Stimulated activated CD4-positive, alpha-beta T cell treated with anti-CD3 and anti-CD28 coated beads, Interleukin-2, amount 100 ng/mL, for 4 hours (primary cell): ENCODE measurements around the gene ADAMTSL3.

Experiments
- DNase-seq: peaks from one replicate; pipeline ENCODE4 v3.0.0-alpha.2; 2020; ENCODE audit warnings: low read depth

ADAMTSL3 gene

DNA sequence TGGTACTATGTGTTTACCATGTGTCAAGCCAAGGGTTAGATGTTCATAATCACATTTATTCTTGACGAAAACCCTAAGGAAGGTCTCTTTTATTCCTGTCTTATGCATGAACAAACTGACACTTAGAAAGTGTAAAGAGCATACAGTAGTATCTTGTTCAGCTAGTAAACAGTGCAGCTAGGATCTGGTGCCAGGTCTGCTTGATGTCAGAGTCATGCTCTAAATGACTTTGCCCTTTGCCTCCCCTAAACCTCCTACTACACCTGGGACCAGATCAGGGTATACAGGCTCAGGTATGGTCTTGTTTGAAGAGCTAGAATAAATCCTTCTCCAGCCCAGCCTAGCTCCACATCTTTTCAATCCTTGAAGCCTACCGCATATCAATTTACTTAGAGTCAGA is 232.4 kb downstream of the ADAMTSL3 start:
- no peak for DNase-seq

GRCh38 chr15:83887404-83887803 is 233.5 kb downstream of the ADAMTSL3 start:
- no peak for DNase-seq

DNA sequence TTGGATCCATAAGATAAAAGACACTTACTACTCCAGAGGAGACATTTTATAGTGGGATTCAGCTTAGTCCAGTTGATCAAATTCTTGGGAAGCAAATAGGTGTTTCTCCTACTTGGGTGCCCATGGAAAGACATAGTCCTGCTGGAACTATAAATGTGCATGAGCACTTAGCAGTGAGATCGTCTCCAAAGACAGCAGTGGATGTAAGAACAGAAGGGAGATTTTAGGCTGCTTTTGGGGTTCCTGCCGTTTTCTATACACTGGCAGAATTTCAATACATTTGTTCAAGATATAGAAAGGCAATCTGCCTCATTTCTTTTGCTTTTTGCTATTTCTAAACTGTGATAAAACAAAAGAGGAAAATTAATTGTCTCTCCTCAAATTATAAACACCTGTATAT is 234.0 kb downstream of the ADAMTSL3 start:
- no peak for DNase-seq

DNA sequence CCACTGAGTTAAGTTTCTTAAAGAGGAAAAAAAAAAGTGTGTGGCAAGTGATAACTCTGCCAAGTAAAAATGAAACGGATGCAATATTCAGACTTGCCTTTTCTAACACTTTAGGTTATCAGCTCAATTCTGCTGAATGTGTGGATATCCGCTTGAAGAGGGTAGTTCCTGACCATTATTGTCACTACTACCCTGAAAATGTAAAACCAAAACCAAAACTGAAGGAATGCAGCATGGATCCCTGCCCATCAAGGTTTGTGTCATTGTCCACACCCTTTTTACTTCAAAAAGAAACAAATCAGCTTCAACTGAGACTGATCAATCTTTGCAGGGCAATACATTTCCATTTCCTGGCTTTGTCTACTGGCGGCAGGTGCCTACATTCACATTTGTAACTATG is 236.1 kb downstream of the ADAMTSL3 start:
- DNase-seq: no peak

DNA sequence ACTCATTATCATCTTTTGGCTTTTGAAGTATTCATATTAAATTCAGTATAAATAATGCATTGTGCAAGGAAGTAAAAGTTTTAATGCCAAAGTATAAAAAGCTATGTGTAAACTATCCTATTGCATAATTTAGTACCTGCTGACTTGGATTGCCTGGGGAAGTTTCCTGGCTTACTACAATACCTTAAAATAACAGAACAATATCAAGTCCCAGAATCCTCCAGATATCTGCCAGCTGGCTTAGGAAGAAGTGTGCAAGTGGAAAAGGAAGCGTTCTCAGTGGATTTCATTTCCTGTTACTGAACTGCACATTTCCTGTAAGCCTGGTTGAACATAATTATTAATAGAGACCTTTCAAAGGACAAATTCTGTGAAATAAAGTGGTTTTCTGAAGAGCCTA is 236.7 kb downstream of the ADAMTSL3 start:
- DNase-seq: no peak

DNA sequence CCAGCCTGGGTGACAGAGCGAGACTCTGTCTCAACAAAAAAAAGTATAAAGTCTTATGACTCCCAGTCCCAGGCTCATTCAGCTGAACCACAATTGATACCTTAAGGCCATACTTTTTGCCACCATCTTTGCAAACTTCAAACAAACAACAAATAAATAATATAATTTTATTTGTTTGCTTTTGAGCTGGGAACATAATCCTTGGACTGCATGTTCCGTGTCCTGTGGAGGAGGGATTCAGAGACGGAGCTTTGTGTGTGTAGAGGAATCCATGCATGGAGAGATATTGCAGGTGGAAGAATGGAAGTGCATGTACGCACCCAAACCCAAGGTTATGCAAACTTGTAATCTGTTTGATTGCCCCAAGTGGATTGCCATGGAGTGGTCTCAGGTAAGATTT is 238.6 kb downstream of the ADAMTSL3 start:
- DNase-seq: no peak

- no peak for DNase-seq
These were observed 239.4 kb downstream of the ADAMTSL3 start for GRCh38 chr15:83893308-83893707.

GRCh38 chr15:83897037-83897436 is 243.1 kb downstream of the ADAMTSL3 start:
- DNase-seq: no peak

DNA sequence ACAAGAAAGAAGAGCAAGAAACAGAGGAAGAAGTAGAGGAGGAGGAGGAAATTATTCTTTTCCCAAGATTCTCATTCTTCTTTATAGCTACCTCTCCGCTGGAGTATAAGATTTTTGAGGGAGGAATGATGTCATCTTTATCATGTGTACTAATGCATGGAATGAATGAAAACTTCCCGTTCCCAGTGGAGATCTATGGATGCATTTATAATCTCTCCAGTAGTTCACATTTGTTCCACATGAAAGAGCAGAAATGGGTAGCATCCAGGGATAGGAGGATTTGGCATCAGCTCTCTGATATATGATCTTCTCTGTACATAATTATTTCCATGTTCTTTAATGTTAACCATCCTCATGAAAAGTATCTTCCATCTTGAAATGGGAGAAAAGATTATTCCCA is 244.4 kb downstream of the ADAMTSL3 start:
- no peak for DNase-seq

GRCh38 chr15:83899670-83900069 is 245.7 kb downstream of the ADAMTSL3 start:
- DNase-seq: no peak

DNA sequence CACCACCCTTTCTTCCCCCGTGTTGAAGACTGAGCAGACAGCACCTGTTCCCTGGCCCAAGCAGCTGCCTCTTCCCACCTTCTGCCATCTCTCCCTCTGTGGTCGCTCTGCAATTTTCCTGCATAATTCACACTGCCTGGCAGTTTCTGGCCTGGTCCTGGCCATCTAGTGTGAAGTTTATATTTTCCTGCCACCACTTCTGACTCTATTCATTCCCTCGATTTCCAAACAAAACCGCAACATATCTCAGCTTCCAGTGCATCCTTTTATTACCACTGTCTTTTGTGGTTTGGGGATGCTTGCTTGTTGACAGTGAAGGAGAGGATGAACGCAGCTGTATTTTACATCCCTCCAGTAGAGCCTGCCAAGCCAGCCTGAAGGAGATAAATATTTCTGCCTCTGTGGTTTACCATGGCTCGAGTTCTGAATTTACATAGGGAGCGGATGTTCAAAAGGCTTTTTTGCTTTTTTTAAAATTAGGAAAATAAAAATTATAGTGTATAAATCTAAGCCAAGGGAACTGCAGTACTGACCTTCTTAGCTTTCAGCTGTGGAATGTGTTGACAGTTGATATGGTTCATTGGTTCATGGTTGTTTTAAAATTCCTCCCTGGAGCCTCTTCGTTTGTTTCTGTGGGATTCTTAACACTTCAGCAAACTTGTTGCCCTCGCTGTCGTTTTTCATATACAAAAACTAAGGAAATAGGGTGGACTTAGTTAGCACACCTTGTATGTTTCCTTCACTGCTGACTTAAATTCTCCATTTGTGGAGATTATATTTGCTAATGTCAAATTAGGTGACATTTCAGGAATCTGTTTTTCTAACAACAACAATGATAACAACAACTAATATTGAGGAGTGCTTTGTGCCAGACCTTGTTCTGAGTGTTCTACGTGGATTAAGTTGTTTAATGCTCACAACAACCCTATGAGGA is 250.5 kb downstream of the ADAMTSL3 start:
- DNase-seq: no peak

- DNase-seq: no peak
These were observed 251.8 kb downstream of the ADAMTSL3 start for GRCh38 chr15:83905556-83906273.

DNA sequence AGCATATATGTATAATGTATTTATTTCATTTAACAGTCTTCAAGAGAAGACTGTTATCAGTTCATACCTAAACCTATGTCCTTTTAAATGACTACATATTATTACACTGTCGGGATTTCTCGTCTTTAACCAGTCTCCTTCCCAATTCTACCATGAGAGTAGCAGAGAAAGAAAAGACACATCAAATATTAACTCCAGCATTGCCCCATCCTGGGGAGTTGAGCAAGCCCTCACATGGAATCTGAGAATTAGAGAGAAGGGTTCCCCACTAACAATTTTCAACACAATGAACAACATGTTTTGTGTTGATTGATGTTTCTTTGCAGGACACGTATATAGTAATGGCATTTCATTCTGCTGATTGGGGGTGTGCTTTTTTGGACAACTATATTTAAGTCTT is 257.4 kb downstream of the ADAMTSL3 start:
- no peak for DNase-seq

GRCh38 chr15:83912343-83912742 is 258.4 kb downstream of the ADAMTSL3 start:
- no peak for DNase-seq

- DNase-seq: no peak
These were observed 259.2 kb downstream of the ADAMTSL3 start for GRCh38 chr15:83913034-83913632.

- DNase-seq: no peak
These were observed 261.0 kb downstream of the ADAMTSL3 start for GRCh38 chr15:83914906-83915305.

DNA sequence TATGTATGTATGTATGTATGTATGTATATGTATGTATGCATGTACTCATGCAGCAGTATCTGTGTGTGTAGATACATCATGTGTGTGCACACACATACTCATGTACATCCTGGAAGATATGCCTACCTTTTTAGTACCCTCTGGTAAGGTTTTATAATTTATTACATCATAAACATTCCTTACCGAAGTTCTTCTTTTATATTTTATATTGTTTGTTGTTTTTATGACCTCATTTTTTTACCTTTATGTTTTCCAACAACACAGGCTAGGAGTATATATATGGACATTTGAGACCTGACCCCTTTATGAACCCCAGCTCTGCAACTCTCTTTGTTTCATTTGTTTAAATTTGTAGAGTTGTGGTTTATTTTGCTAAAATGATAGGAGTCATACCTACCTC is 263.5 kb downstream of the ADAMTSL3 start:
- DNase-seq: no peak

GRCh38 chr15:83918011-83918410 is 264.1 kb downstream of the ADAMTSL3 start:
- no peak for DNase-seq

GRCh38 chr15:83919319-83919830 is 265.5 kb downstream of the ADAMTSL3 start:
- DNase-seq: no peak

DNA sequence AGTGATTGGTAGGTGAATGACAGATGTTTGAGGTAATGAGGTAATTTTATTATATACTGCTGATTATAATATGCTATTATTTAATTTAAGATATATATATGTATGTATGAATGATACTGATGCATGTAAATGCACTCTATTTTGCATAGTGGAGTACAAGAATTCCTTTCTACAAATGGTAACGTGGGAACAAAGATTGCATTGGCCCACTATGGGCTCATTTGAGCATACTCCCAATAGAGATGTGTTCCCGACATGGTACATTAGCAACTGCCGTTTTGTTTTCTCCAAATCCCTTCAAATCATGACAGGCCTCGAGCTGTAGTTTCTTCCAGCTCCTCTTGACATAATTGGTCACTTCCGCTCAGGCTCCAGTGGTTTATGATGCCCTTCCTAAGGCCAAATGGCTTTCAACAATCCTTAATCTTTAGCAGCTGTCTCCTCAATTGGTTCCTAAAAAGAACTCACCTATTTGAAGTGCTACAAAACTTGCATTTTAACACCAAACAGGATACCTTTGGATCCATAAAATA is 266.1 kb downstream of the ADAMTSL3 start:
- DNase-seq: no peak

DNA sequence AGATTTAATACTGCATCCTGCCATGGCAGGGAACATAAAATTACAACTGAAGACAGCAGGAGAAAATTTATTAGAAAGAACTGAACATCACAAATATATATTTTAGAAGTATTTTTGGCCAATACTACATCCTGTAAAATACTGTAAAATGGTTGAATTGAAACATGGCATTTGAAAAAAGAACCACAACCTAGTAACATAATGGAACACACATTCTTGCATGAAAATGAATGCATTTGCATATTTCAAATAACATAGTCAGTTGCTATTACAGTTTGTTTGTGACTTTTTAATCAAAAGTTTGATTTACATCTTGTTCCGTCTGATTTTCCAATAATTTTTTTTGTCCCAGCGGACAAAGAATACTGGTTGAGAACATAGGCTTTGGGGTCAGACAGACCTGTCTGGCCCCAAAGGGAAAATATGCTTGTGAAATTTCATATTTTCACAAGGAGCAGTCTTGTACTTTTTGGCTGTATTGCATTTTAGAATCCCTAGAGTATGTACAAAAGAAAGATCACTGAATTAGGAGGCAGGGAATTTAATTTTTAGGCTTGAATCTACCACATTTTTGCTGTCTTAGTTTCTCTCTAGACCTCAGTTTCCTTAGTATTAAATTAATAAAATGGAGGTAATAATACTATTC is 268.8 kb downstream of the ADAMTSL3 start:
- DNase-seq: no peak

DNA sequence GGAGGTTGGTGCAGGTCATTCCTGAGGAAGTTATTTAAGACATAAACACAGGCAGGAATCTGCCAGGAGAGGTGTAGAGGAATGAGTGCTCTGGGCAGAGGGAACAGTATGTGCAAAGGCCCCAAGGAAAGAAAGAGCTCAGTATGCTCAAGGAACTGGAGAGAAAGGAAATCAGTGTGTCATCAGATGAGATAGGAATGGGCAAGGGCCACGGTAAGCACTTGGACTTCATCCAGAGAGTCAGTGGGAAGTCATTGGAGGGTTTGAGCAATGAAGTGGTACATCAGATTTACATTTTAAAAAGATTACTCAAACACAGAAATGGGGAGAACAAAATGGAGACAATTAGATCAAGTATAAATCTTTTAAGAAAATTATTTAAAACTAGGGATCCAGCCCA is 272.2 kb downstream of the ADAMTSL3 start:
- no peak for DNase-seq
